Colonic mucosa (tissue), 4 donors: ENCODE measurements around the gene ALDH1A2. TPM values are rescaled to one million over a fixed set of nuclear protein-coding genes. Genes with fewer than 3 reads are reported as not detected.

Experiments
- DNase-seq: peaks from one replicate; pipeline ENCODE4 v3.0.0-alpha.2; 2020
- H3K27ac ChIP-seq: fragments of 200-600 bp; one replicate; pipeline ENCODE4 v1.8.0; 2021
- H3K27me3 ChIP-seq: fragments of 200-600 bp; one replicate; pipeline ENCODE4 v1.8.0; 2021
- H3K36me3 ChIP-seq: fragments of 200-600 bp; one replicate; pipeline ENCODE4 v1.8.0; 2021
- H3K4me1 ChIP-seq: fragments of 200-600 bp; one replicate; pipeline ENCODE4 v1.8.0; 2021; ENCODE audit warnings: mild to moderate bottlenecking
- H3K4me3 ChIP-seq: fragments of 200-600 bp; one replicate; pipeline ENCODE4 v1.8.0; 2021
- H3K9ac ChIP-seq, 2 donors: one replicate each; pipeline ENCODE4 v1.7.0; 2013; ENCODE audit warnings: control low read depth in 2 of 2, low read depth in 2 of 2, low read length in 2 of 2
- H3K9me3 ChIP-seq: fragments of 200-600 bp; one replicate; pipeline ENCODE4 v1.8.0; 2021
- CTCF ChIP-seq: fragments of 200-600 bp; IDR thresholded peaks from one replicate; pipeline ENCODE4 v1.8.0; 2022; ENCODE audit warnings: antibody characterized with exemption, mild to moderate bottlenecking
- intact Hi-C: fragments of 100-400 bp; cut with DNase I; formaldehyde crosslinking; loops from one replicate; pipeline ENCODE4 v1.14.1; 2022
- total RNA-seq, 2 donors: library from RNA; stranded (reverse); fragmentation: NEBNext Ultra II Directional in 1 of 2; extraction: Animal tissue kit (Norgen Biotek cat#: 25700) in 1 of 2; gene quantifications; one replicate each; pipeline ENCODE4 v1.2.1, GENCODE V29; 2021
- donor health status: healthy.
- donor health status: DM: no; HTN: no; CAD: no.
- donor health status: DM: no; HTN: no; CAD: no.

ALDH1A2 gene
- total RNA-seq, 2 donors from 2014 or later: 1.9 to 2.5 TPM

GRCh38 chr15:57972864-57973263, 92.6 kb downstream of the ALDH1A2 start:
- DNase-seq: no peak
- H3K4me1 ChIP-seq: no peaks in the 10 kb centered on the region
- no peaks in the 10 kb centered on the region for H3K27me3 ChIP-seq
- no peak for TF ChIP-seq CTCF
- H3K27ac ChIP-seq: no peak overlapping the region
- H3K36me3 ChIP-seq: no peaks in the 10 kb centered on the region
- no peak overlapping the region for H3K4me3 ChIP-seq
- intact Hi-C loops: loop anchor here (5.0 kb wide), 1 partner anchor 94 kb away; the partner anchor contains the start of gene ALDH1A2
- H3K9me3 ChIP-seq: no peaks in the 10 kb centered on the region
- no peak overlapping the region for H3K9ac ChIP-seq

- no peak overlapping the region for H3K27ac ChIP-seq
- H3K9me3 ChIP-seq: no peaks in the 10 kb centered on the region
- H3K9ac ChIP-seq: no peak overlapping the region
- intact Hi-C loops: loop anchor here (5.0 kb wide), 1 partner anchor 97 kb away; the partner anchor contains the start of gene ALDH1A2
- no peaks in the 10 kb centered on the region for H3K27me3 ChIP-seq
- H3K36me3 ChIP-seq: no peaks in the 10 kb centered on the region
- no peaks in the 10 kb centered on the region for H3K4me1 ChIP-seq
- DNase-seq: no peak
- no peak for TF ChIP-seq CTCF
- no peak overlapping the region for H3K4me3 ChIP-seq
These were observed 95.5 kb downstream of the ALDH1A2 start for GRCh38 chr15:57969996-57970395.

- Histone ChIP-seq H3K36me3 (no peaks in the 10 kb centered on the region), H3K9me3 (no peaks in the 10 kb centered on the region), H3K9ac (no peak overlapping the region), H3K27ac (no peak overlapping the region), H3K4me3 (no peak overlapping the region), H3K4me1 (no peaks in the 10 kb centered on the region), H3K27me3 (no peaks in the 10 kb centered on the region)
- intact Hi-C loops: no loop called here
- peak; percentile 15 for TF ChIP-seq CTCF
- DNase-seq: no peak
These were observed 96.2 kb downstream of the ALDH1A2 start for GRCh38 chr15:57969355-57969754.

GRCh38 chr15:57962887-57963286, 102.6 kb downstream of the ALDH1A2 start:
- intact Hi-C loops: no loop called here
- Histone ChIP-seq H3K36me3 (no peaks in the 10 kb centered on the region), H3K4me1 (no peaks in the 10 kb centered on the region), H3K9ac (no peak overlapping the region), H3K9me3 (no peaks in the 10 kb centered on the region), H3K27ac (no peak overlapping the region), H3K4me3 (no peak overlapping the region), H3K27me3 (no peaks in the 10 kb centered on the region)
- no peak for DNase-seq
- TF ChIP-seq CTCF: no peak

- no peak for DNase-seq
- H3K9me3 ChIP-seq: no peaks in the 10 kb centered on the region
- intact Hi-C loops: no loop called here
These were observed 103.6 kb downstream of the ALDH1A2 start for GRCh38 chr15:57961919-57962318.

More at GRCh38 chr15:57961919-57962318, 103.6 kb downstream of the ALDH1A2 start:
- Histone ChIP-seq H3K4me3 (no peak overlapping the region), H3K4me1 (no peaks in the 10 kb centered on the region), H3K27ac (no peak overlapping the region), H3K36me3 (no peaks in the 10 kb centered on the region), H3K9ac (no peak overlapping the region), H3K27me3 (no peaks in the 10 kb centered on the region)
- TF ChIP-seq CTCF: no peak
